SK-N-MC (cell line): ENCODE data around the gene RFPL1.

ENCODE experiments used
- EZH2 ChIP-seq: fragments of 200-600 bp; sonication (generic); IDR thresholded peaks from one replicate; pipeline ENCODE4 v1.6.1; 2017; ENCODE audit warnings: antibody characterized with exemption
- FOXP2 ChIP-seq: optimal IDR thresholded peaks from 2 replicates; pipeline ENCODE3; 2011; ENCODE audit warnings: mild to moderate bottlenecking, moderate library complexity; ENCODE audit not compliant: insufficient read depth; ENCODE audit errors: extremely low read length, control extremely low read depth
- POLR2AphosphoS5 ChIP-seq: IDR thresholded peaks from 2 replicates; pipeline ENCODE4 v1.6.1; 2012; ENCODE audit warnings: mild to moderate bottlenecking, low read depth, low read length, borderline replicate concordance

GRCh38 chr22:29456211-29456671 lies 17.9 kb downstream of the RFPL1 start:
- TF ChIP-seq FOXP2 (no peak), EZH2 (no peak), POLR2AphosphoS5 (no peak)
